ENCODE results near the gene GPC6. TPM values are rescaled to one million over a fixed set of nuclear protein-coding genes. Genes with fewer than 3 reads are reported as not detected.

GPC6 gene
- polyA plus RNA-seq, 1 of the 3 experiments (the other 2 are of a cell fraction) = 6.7 TPM

DNA sequence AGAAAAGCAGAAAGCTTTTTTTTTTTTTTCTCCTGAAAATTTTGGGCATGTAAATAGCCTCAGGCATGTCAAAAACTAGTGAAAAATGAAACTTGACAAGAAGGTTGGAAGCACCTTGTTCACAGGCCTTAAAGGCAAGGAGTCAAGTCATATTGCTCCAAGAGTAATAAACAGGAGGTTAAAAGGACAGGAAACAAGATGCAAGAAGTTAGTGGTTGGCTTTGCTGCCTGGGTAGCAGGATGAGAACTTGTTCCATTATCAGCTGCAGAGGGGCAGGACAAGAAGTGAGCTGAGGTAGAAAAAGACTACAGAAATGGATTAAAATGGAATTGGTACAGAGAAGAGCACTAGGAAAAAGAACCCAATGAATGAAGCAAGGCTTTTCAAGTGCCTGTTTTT lies 1010.3 kb downstream of the GPC6 start:
- H3K79me2 ChIP-seq (ENCODE audit: insufficient read depth) = no peaks in the 10 kb centered on the region
- no peak for DNase-seq
- CTCF ChIA-PET = interaction anchor here (1.0 kb wide), 1 partner anchor 10 kb away, joined by 3 read pairs; no protein-coding TSS in a partner anchor

GRCh38 chr13:94239135-94239534 lies 1012.5 kb downstream of the GPC6 start:
- Histone ChIP-seq H3K27me3 (ENCODE audit: insufficient read depth) (no peaks in the 10 kb centered on the region), H3K9me2 (no peaks in the 10 kb centered on the region), H3K36me3 (replicated peaks in 1 of 2; ENCODE audit: control insufficient read depth in 1 of 2, insufficient read depth in 2 of 2, low read length in 1 of 2) (no peaks in the 10 kb centered on the region), H3K9me3 (no peaks in the 10 kb centered on the region), H3K9ac (no peak overlapping the region), H4K20me1 (ENCODE audit: insufficient read depth) (no peaks in the 10 kb centered on the region), H3K4me2 (no peak overlapping the region), H3K4me1 (ENCODE audit: control insufficient read depth in 1 of 2, insufficient read depth in 2 of 2, low read depth in 1 of 2, low read length in 1 of 2) (peaks cover 0 to 18% of the 10 kb centered on the region in 2 experiments; a peak in 2 of 4 replicates), H3K79me2 (ENCODE audit: insufficient read depth) (no peaks in the 10 kb centered on the region), H3K4me3 (ENCODE audit: low read depth in 2 of 2, low read length in 1 of 2) (no peak overlapping the region), H3K27ac (ENCODE audit: low read depth in 2 of 2, low read length in 1 of 2) (peak overlapping the region in 1 of 2 experiments; percentile 27; a peak in 2 of 4 replicates), H2AFZ (ENCODE audit: low read depth) (no peak overlapping the region), H3F3A (replicated peaks; ENCODE audit: insufficient read depth) (no peaks in the 10 kb centered on the region)
- 27% methylated on average over 3 of the region's 3 CpGs for WGBS (ENCODE audit: low lambda C conversion rate)
- no peak for DNase-seq
- CTCF ChIA-PET = no interaction called here
- TF ChIP-seq, protein P1, sequence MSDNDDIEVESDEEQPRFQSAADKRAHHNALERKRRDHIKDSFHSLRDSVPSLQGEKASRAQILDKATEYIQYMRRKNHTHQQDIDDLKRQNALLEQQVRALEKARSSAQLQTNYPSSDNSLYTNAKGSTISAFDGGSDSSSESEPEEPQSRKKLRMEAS (IDR thresholded peaks at IDR 0.05; ENCODE audit: low read depth) = no peak
- 0 out of 2 replicates have a peak, but pooled peaks have one; percentile 17 for TF ChIP-seq TCF12 (IDR thresholded peaks at IDR 0.05)
- TF ChIP-seq, protein P2, sequence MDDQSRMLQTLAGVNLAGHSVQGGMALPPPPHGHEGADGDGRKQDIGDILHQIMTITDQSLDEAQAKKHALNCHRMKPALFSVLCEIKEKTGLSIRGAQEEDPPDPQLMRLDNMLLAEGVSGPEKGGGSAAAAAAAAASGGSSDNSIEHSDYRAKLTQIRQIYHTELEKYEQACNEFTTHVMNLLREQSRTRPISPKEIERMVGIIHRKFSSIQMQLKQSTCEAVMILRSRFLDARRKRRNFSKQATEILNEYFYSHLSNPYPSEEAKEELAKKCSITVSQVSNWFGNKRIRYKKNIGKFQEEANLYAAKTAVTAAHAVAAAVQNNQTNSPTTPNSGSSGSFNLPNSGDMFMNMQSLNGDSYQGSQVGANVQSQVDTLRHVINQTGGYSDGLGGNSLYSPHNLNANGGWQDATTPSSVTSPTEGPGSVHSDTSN (IDR thresholded peaks at IDR 0.05) = 0 out of 2 replicates have a peak, but pooled peaks have one; percentile 5
- POLR2A ChIA-PET = interaction anchor here (0.7 kb wide), 1 partner anchor 306 kb away, joined by 3 read pairs; no protein-coding TSS in a partner anchor

More for the DNA sequence above, 1010.3 kb downstream of the GPC6 start:
- Histone ChIP-seq H3K27me3 (ENCODE audit: insufficient read depth) (no peaks in the 10 kb centered on the region), H3K4me1 (ENCODE audit: control insufficient read depth in 1 of 2, insufficient read depth in 2 of 2, low read depth in 1 of 2, low read length in 1 of 2) (peaks cover 0 to 23% of the 10 kb centered on the region in 2 experiments; a peak in 2 of 4 replicates), H4K20me1 (ENCODE audit: insufficient read depth) (no peaks in the 10 kb centered on the region), H3K9me3 (no peaks in the 10 kb centered on the region), H3K9me2 (no peaks in the 10 kb centered on the region), H2AFZ (ENCODE audit: low read depth) (no peak overlapping the region), H3F3A (replicated peaks; ENCODE audit: insufficient read depth) (peaks cover 3% of the 10 kb centered on the region), H3K27ac (ENCODE audit: low read depth in 2 of 2, low read length in 1 of 2) (no peak overlapping the region; a peak in 1 of 4 replicates), H3K4me2 (peak overlapping the region; percentile 20; the same call in 1 of the 2 replicates), H3K9ac (no peak overlapping the region), H3K4me3 (ENCODE audit: low read depth in 2 of 2, low read length in 1 of 2) (no peak overlapping the region), H3K36me3 (replicated peaks in 1 of 2; ENCODE audit: control insufficient read depth in 1 of 2, insufficient read depth in 2 of 2, low read length in 1 of 2) (no peaks in the 10 kb centered on the region)
- POLR2A ChIA-PET = no interaction called here
- TF ChIP-seq SMC3 (IDR thresholded peaks at IDR 0.05; ENCODE audit: low read depth, low read length) (no peak), RAD21 (IDR thresholded peaks at IDR 0.05; ENCODE audit: low read length) (no peak), EP300 (IDR thresholded peaks at IDR 0.05; ENCODE audit: borderline replicate concordance in 1 of 2, low read depth in 1 of 2, low read length in 1 of 2) (no peak)
- TF ChIP-seq, protein P3, sequence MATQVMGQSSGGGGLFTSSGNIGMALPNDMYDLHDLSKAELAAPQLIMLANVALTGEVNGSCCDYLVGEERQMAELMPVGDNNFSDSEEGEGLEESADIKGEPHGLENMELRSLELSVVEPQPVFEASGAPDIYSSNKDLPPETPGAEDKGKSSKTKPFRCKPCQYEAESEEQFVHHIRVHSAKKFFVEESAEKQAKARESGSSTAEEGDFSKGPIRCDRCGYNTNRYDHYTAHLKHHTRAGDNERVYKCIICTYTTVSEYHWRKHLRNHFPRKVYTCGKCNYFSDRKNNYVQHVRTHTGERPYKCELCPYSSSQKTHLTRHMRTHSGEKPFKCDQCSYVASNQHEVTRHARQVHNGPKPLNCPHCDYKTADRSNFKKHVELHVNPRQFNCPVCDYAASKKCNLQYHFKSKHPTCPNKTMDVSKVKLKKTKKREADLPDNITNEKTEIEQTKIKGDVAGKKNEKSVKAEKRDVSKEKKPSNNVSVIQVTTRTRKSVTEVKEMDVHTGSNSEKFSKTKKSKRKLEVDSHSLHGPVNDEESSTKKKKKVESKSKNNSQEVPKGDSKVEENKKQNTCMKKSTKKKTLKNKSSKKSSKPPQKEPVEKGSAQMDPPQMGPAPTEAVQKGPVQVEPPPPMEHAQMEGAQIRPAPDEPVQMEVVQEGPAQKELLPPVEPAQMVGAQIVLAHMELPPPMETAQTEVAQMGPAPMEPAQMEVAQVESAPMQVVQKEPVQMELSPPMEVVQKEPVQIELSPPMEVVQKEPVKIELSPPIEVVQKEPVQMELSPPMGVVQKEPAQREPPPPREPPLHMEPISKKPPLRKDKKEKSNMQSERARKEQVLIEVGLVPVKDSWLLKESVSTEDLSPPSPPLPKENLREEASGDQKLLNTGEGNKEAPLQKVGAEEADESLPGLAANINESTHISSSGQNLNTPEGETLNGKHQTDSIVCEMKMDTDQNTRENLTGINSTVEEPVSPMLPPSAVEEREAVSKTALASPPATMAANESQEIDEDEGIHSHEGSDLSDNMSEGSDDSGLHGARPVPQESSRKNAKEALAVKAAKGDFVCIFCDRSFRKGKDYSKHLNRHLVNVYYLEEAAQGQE (IDR thresholded peaks at IDR 0.05; ENCODE audit: low read depth, low read length) = no peak
